GM12801 (cell line): ENCODE results near the gene HAS3.

Source experiments
- CTCF ChIP-seq: IDR thresholded peaks from one replicate; pipeline ENCODE4 v1.5.1; 2011; ENCODE audit warnings: control low read depth; ENCODE audit not compliant: insufficient read length; ENCODE audit errors: extremely low read depth

The HAS3 gene

GRCh38 chr16:69119536-69119935 is 14.1 kb downstream of the HAS3 start:
- TF ChIP-seq CTCF, result no peak

GRCh38 chr16:69120096-69120664 is 14.7 kb downstream of the HAS3 start:
- TF ChIP-seq CTCF, result no peak

GRCh38 chr16:69123910-69124309 is 18.5 kb downstream of the HAS3 start:
- TF ChIP-seq CTCF, result no peak

- TF ChIP-seq CTCF, result no peak
Observed at GRCh38 chr16:69126221-69126620, 20.8 kb downstream of the HAS3 start.

GRCh38 chr16:69127966-69128510 is 22.6 kb downstream of the HAS3 start:
- no peak for TF ChIP-seq CTCF

GRCh38 chr16:69130461-69130860 is 25.0 kb downstream of the HAS3 start:
- TF ChIP-seq CTCF, result no peak

- no peak for TF ChIP-seq CTCF
Observed at GRCh38 chr16:69131167-69131838, 25.9 kb downstream of the HAS3 start.
